SKM-1 treated with dmso at 0.1 percent for 144 hours (cell line): ENCODE results near the gene ADNP.

Experiments used
- DNase-seq: peaks from one replicate; lab custom pipeline; 2025; ENCODE audit not compliant: unreplicated experiment; lab: John Stamatoyannopoulos, UW

ADNP gene

GRCh38 chr20:50874111-50874757 is 57.0 kb downstream of the ADNP start:
- DNase-seq: no peak

- no peak for DNase-seq
Observed at GRCh38 chr20:50873585-50873984, 57.7 kb downstream of the ADNP start.

GRCh38 chr20:50872560-50873425 is 58.4 kb downstream of the ADNP start:
- DNase-seq: no peak

- DNase-seq: no peak
Observed at GRCh38 chr20:50870561-50871161, 60.6 kb downstream of the ADNP start.

GRCh38 chr20:50868509-50869495 is 62.4 kb downstream of the ADNP start:
- DNase-seq: no peak

GRCh38 chr20:50867805-50868204 is 63.4 kb downstream of the ADNP start:
- DNase-seq: no peak

GRCh38 chr20:50866831-50867230 is 64.4 kb downstream of the ADNP start:
- DNase-seq: no peak

GRCh38 chr20:50866036-50866685 is 65.1 kb downstream of the ADNP start:
- no peak for DNase-seq

GRCh38 chr20:50865591-50865990 is 65.6 kb downstream of the ADNP start:
- no peak for DNase-seq

- no peak for DNase-seq
Observed at GRCh38 chr20:50865114-50865513, 66.1 kb downstream of the ADNP start.

- no peak for DNase-seq
Observed at GRCh38 chr20:50862546-50862945, 68.7 kb downstream of the ADNP start.

- no peak for DNase-seq
Observed at GRCh38 chr20:50861012-50861411, 70.2 kb downstream of the ADNP start.

GRCh38 chr20:50859161-50859560 is 72.1 kb downstream of the ADNP start:
- no peak for DNase-seq

- no peak for DNase-seq
Observed at GRCh38 chr20:50858525-50858924, 72.7 kb downstream of the ADNP start.

- no peak for DNase-seq
Observed at GRCh38 chr20:50857348-50857747, 73.9 kb downstream of the ADNP start.

- no peak for DNase-seq
Observed at GRCh38 chr20:50856475-50857041, 74.7 kb downstream of the ADNP start.

- no peak for DNase-seq
Observed at GRCh38 chr20:50855498-50856474, 75.5 kb downstream of the ADNP start.

GRCh38 chr20:50854506-50855249 is 76.6 kb downstream of the ADNP start:
- DNase-seq: no peak
